Measurements from ENCODE around the gene AMH.

The AMH gene

DNA sequence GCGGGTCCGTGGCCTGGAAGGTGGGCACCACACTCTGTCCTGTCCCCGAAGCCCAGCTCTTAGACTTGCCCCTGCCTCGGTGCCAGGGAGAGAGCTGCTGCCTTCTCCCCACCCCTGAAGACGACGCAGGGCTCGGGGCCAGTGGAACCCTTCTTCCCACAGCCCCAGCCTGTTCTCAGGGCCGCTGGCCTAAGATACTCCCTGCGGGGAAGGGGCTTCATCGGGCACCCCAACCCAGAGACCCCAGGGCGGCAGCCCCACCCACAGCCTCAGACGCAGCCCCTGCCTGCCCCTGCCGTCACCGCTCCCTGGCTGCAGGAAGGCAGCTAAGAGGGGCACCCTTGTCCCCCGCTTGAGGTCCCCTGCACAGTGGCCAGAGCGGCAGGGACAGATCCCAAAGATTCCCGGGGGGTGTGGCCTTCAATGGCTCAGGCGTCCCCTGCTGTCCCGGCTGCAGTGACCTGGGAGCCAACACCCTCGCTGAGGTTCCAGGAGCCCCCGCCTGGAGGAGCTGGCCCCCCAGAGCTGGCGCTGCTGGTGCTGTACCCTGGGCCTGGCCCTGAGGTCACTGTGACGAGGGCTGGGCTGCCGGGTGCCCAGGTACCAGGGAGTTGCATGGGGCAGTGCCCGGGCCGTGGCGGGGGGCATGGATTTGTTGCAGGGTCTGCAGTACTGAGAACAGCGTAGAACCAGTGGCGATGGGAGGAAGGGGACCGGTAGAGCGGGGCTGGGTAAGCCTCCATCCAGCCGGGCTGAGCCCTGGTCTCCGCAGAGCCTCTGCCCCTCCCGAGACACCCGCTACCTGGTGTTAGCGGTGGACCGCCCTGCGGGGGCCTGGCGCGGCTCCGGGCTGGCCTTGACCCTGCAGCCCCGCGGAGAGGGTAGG is 1.0 kb downstream of the AMH start:
- no peak for DNase-seq (ENCODE audit: low spot score)

DNA sequence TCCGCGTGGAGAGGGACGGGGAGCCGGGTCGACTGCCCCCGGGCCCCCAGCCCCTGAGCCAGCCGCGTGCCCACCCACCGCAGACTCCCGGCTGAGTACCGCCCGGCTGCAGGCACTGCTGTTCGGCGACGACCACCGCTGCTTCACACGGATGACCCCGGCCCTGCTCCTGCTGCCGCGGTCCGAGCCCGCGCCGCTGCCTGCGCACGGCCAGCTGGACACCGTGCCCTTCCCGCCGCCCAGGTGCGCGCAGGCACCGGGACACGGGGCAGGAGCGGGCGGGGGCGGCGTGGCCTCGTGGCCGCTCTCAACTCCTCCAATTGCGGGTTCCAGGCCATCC is 1.6 kb downstream of the AMH start:
- no peak for DNase-seq (ENCODE audit: low spot score)

DNA sequence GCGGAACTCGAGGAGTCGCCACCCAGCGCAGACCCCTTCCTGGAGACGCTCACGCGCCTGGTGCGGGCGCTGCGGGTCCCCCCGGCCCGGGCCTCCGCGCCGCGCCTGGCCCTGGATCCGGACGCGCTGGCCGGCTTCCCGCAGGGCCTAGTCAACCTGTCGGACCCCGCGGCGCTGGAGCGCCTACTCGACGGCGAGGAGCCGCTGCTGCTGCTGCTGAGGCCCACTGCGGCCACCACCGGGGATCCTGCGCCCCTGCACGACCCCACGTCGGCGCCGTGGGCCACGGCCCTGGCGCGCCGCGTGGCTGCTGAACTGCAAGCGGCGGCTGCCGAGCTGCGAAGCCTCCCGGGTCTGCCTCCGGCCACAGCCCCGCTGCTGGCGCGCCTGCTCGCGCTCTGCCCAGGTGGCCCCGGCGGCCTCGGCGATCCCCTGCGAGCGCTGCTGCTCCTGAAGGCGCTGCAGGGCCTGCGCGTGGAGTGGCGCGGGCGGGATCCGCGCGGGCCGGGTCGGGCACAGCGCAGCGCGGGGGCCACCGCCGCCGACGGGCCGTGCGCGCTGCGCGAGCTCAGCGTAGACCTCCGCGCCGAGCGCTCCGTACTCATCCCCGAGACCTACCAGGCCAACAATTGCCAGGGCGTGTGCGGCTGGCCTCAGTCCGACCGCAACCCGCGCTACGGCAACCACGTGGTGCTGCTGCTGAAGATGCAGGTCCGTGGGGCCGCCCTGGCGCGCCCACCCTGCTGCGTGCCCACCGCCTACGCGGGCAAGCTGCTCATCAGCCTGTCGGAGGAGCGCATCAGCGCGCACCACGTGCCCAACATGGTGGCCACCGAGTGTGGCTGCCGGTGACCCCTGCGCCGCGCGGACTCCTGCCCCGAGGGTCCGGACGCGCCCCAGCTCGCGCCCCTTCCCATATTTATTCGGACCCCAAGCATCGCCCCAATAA is 2.3 kb downstream of the AMH start:
- no peak for DNase-seq (ENCODE audit: low spot score)

DNA sequence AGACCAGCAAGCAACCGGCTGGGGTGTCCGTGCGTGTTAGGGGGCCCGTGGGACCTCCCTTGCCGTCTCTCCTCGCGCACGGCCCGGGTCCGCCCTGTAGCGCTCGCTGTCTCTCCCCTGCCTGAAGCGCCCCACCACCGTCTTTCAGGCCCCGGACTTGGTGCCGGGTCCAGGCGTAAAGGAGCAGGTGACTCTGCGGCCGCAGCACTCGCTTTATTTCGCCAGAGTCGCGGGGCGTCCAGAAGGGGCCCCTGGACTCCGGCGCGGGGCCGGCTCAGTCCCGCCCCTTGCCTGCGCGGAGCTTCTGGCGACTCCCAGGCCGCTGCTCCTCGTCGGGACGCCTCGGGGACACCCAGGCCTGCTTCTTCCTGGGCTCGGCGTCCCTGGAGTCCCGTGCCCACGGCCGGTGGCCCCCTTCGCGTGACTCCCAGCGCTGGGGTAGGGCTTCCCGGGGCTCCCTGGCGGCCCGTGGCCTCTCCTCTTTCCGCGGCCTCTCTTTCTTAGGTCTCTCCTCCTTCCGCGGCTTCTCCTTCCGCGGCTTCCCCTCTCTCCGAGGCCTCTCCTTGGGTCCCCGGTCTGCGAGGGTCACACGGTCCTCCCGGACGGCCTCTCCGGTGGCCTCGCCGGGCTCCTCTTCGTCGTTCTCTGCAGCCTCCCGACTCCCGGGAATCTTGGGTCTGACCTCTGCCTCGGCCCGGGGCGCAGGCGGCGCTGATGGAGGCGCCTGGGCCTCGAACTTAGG is 3.1 kb downstream of the AMH start:
- no peak for DNase-seq (ENCODE audit: low spot score)

DNA sequence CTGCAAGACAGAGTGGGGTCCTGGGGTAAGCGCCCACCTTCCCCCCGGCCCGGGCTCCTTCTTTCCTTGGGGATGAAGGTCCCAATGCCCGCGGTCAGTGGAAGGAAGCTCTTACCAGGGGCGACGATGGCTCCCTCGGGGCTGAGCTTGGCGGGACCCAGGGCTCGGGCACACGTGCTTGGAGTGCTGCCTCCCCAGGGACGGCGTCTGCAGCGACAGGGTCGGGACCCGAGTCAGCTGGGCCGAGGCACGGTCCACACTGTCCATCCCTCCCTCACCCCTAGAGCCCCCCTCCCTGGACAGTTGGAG is 3.6 kb downstream of the AMH start:
- DNase-seq (ENCODE audit: low spot score) = no peak

DNA sequence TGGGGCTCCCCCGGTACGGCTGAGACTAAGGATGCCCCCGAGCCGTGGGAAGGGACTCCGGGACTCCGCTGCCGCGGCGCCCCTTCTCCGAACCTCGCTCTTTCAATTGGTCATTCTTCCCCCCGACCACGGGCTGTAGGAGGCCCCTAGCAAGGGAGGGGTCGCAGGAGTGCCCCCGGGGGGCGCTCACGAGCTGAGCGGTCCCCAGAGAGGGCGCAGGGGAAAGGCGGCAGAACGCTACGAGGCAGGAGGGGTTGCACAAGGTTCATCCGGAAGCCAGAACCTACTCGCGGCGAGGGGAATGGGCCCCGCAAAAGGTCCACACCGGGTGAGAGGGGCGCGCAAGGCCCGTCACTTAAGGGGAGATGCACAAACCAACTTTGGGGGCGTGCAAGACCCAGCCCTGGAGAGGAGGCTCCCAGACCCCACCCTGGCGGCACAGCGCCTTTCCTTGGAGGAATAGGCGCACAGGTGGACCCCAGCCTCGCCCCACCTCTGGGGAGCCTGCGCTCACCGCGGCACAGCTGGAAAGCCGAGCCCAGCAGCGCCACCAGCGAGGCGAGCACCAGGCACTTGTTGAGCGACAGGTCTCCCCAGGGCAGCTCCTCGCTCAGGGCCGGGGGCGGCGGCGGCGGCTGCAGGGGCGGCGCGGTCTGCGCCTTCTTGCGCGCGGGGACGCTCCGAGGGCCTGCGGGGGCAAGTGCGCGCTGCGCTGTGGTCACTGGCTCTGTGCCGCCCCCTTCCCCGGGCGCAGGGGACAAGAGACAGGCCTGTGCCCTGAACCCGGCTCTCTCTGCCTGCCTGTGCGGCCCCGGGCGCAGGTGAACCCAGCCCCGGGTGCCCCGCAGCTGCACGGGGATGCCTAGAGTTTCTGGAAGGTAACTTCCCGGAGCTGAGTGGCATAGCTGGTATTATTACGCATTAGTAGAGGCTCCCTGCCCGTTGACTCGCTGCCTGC is 4.3 kb downstream of the AMH start:
- DNase-seq (ENCODE audit: low spot score) = peak; percentile 55

DNA sequence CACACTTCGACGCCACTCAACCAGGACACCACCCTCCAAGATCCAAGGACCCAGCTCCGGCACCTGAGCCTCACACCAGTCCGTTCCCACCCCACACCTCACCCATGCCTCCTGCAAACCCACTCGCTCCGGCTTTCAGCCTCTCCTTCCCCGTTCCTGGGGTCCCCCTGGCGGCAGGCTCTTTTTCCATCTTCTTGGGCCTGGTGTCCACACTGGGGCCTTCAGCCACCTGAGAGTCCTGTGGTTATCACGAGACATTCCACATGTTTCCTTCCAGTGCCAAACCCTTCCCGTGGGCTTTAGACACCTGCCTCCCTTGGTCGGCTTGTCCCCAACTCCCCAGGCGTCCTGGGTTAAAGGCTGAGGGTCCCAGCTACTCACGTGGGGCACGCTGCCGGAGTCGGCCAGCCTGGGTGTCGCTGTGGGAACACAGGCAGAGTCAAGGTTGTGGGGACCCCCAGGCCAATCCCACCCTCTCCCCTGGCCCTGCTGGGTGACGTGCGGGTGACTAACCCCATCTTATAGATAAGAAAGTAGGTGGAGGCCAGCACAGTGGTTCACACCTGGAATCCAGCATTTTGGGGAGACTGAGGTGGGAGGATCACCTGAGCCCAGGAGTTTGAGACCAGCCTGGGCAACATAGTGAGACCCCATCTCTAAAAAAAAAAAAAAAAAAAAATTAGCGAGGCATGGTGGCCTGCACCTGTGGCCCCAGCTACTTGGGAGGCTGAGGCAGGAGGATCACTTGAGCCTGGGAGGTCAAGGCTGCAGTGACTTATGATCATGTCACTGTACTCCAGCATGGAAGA is 5.1 kb downstream of the AMH start:
- DNase-seq (ENCODE audit: low spot score) = no peak

GRCh38 chr19:2255112-2255845 is 6.2 kb downstream of the AMH start:
- DNase-seq (ENCODE audit: low spot score) = no peak

DNA sequence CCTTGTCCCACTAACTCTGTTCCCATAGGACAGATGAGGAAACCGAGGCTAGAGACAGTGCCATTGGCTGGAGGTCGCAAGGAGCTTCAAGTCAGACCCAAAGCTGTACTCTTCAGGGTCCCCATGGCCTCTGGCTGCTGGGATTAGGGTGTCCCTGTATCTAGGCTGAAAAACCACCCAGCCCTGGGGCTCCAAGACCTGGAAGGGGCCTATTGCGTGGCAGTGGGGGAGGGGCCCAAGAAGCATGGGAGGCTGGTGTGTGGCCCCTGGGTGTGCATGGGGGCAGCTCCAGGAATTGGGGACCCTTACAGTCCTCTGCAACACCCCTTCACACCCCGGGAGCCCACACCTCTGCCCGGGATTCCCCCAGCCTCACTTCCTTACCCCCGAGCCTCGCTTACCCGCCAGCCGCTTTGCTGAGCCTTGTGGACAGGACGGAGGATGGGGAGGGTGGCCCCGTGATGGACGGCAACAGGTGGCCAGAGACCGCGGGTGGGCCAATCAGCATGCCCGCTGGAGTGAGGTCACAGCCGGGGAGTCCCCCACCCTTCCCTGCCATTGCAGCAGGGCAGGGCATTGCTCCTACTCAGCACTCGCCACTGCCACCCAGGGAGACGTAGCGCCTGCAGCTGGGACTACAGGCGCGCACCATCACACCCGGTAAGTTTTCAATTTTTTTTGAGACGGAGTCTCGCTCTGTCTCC is 7.0 kb downstream of the AMH start, which contains the start of gene JSRP1:
JSRP1 (minus strand) TSS at position 436 of the 704 bp plus-strand sequence. CDS start 1,103 bp downstream, outside the sequence.
- no peak for DNase-seq (ENCODE audit: low spot score)

DNA sequence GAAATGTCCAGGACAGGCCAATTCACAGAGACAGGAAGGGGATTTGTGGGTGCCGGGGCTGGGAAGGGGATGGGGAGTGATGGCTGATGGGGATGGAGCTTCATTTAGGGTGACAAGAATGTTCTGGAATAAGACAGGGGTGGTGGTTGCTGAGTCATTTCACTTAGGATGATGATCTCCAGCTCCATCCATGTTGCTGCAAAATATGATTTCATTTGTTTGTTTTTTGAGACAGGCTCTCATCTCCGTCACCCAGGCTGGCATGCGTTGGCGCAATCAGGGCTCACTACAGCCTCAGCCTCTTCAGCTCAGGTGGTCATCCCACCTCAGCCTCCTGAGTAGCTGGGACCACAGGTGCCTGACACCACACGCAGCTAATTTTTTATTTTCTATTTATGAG is 10.2 kb downstream of the AMH start:
- DNase-seq (ENCODE audit: low spot score) = no peak

DNA sequence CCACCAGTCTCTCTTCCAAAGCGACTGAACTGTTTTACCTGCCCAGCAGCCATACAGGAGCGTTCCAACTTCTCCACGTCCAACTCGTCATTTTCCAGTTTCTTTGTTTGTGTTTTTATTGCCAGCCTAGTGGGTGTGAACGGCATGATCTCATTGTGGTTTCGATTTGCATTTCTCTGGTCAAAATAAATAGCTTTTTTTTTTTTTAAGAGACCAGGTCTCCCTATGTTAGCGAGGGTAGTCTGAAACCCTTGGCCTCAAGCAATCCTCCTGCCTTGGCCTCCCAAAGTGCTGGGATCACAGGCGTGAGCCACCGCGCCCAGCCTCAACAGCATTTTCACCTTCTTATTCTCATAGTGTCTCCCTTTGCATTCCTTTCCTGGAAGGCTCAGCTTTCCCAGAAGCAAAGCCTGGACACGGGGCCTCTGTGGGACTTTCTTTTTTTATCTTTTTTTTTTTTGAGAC is 11.2 kb downstream of the AMH start:
- no peak for DNase-seq (ENCODE audit: low spot score)

GRCh38 chr19:2261438-2262172 is 12.5 kb downstream of the AMH start:
- DNase-seq (ENCODE audit: low spot score) = peak; percentile 51

DNA sequence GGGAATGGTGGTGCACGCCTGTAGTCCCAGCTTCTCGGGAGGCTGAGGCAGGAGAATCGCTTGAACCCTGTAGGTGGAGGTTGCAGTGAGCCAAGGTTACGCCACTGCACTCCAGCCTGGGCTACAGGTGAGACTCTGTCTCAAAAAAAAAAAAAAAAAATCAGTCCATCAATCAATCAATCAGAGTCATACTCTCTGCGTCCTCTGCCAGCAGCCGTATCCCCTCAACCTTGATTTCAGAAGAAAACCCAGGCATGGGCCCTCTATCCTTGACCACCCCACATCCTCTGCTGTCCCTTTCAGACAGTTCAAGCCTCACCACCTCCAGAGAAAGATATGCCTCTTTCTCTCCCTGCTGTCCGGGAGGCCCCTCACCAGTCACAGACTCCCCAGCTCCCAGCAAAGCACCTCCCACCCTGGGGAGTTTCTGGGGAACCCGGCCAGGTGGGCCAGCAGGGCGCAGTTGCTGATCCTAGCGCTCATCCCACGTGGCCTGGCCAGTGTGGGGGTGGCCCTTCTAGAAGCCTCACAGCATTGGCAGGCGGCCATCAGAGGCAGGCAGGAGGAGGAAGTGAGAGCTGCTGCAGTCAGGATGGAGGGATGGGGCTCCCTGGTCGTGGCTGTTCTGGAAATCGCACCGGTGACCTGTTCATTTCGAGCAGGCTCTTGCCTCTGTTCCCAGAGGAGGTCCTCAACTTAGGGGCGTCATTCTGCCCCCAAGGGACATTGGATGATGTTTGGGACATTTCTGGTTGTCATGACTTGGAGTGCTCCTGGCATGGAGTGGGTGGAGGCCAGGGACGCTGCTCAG is 17.3 kb downstream of the AMH start:
- peak; percentile 35 for DNase-seq (ENCODE audit: low spot score)

DNA sequence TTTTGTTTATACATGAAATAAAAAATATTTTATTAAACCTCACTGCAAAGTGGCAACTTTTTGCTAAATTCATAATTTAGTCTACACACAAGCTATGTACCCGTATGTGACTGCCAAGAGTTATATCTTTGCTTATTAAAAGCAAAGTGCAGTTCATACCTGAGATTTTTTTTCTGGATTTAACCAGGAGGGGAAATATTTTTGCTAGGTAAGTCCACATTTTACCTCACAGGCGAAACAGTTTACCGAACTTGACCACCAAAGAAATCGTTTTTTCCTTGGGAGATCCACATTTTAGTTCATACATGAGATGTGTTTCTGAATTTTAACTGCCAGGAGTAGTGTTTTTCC is 19.3 kb downstream of the AMH start:
- DNase-seq (ENCODE audit: low spot score) = no peak

- DNase-seq (ENCODE audit: low spot score) = no peak
Observed at GRCh38 chr19:2268861-2269243, 19.7 kb downstream of the AMH start.

DNA sequence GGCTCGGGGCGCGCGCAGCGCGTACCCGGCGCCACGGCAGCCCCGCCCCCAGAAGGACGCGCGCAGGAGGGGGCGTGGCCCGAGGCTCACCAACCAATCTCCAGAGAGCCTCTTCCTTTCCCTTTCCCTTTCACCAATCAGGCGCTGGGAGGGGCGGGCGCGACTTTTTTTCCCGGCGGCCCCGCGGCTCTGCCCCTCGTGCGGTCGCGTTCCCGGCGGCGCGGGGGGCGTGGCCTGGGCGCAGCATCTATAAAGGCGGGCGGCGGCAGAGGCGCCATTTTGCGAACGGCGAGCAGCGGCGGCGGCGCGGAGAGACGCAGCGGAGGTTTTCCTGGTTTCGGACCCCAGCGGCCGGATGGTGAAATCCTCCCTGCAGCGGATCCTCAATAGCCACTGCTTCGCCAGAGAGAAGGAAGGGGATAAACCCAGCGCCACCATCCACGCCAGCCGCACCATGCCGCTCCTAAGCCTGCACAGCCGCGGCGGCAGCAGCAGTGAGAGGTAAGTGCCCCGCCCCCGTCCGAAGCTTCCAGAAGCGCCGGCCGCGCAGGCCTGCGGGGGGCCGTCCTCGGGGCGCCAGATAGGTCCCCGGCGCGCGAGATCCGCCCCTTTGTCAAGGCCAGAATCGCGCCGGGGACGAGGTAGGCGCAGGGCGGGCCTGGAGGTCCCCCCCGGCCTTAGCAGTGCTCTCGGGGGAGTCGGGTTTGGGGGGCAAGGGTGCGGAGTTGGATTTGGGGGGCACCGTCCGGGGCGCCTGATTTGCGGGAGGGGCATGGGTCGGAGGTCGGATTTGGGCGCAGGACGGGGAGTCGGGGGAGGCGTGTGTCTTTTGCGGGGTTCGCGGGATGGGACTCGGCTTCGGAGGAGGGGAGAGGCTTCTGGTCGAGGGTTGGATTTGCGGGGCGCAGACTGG is 20.4 kb downstream of the AMH start:
- peak; percentile 98 for DNase-seq (ENCODE audit: low spot score)

- DNase-seq (ENCODE audit: low spot score) = no peak
Observed at GRCh38 chr19:2270157-2270422, 21.0 kb downstream of the AMH start.

Data from CD4-positive, alpha-beta T cell treated with Interleukin-6 at 100 ng/mL for 8 hours (primary cell).